GM19351 (cell line): ENCODE measurements around the gene ZRANB1.

Source experiments
- ATAC-seq: cut with Tn5 transposase; IDR thresholded peaks from one replicate; pipeline ENCODE4 v1.9.1; 2021; ENCODE audit warnings: mild to moderate bottlenecking, moderate library complexity; ENCODE audit not compliant: unreplicated experiment

ZRANB1 gene

GRCh38 chr10:124962421-124962820 is 20.5 kb downstream of the ZRANB1 start:
- ATAC-seq: no peak

- ATAC-seq: no peak
Observed at GRCh38 chr10:124963866-124964720, 22.2 kb downstream of the ZRANB1 start.

GRCh38 chr10:124966008-124966407 is 24.1 kb downstream of the ZRANB1 start:
- no peak for ATAC-seq

- no peak for ATAC-seq
Observed at GRCh38 chr10:124967255-124967654, 25.3 kb downstream of the ZRANB1 start.

GRCh38 chr10:124971276-124971675 is 29.4 kb downstream of the ZRANB1 start:
- peak; percentile 63 for ATAC-seq

GRCh38 chr10:124972637-124973036 is 30.7 kb downstream of the ZRANB1 start:
- no peak for ATAC-seq

GRCh38 chr10:124974131-124974530 is 32.2 kb downstream of the ZRANB1 start:
- ATAC-seq: no peak

- ATAC-seq: peak; percentile 83
Observed at GRCh38 chr10:124975977-124976514, 34.1 kb downstream of the ZRANB1 start.

GRCh38 chr10:124977161-124977560 is 35.2 kb downstream of the ZRANB1 start:
- no peak for ATAC-seq

- ATAC-seq: no peak
Observed at GRCh38 chr10:124977648-124978375, 35.9 kb downstream of the ZRANB1 start.

GRCh38 chr10:124978376-124978725 is 36.4 kb downstream of the ZRANB1 start:
- no peak for ATAC-seq

- ATAC-seq: no peak
Observed at GRCh38 chr10:124983321-124983720, 41.4 kb downstream of the ZRANB1 start.

GRCh38 chr10:124984376-124984775 is 42.5 kb downstream of the ZRANB1 start:
- no peak for ATAC-seq

- ATAC-seq: no peak
Observed at GRCh38 chr10:124985162-124985561, 43.2 kb downstream of the ZRANB1 start.

GRCh38 chr10:124987788-124988187 is 45.9 kb downstream of the ZRANB1 start:
- no peak for ATAC-seq

GRCh38 chr10:124988753-124989152 is 46.8 kb downstream of the ZRANB1 start:
- ATAC-seq: peak; percentile 77

GRCh38 chr10:124989526-124989925 is 47.6 kb downstream of the ZRANB1 start:
- ATAC-seq: no peak

- no peak for ATAC-seq
Observed at GRCh38 chr10:124990671-124991625, 49.0 kb downstream of the ZRANB1 start.

GRCh38 chr10:124991835-124992234 is 49.9 kb downstream of the ZRANB1 start:
- no peak for ATAC-seq

- peak; percentile 56 for ATAC-seq
Observed at GRCh38 chr10:124992462-124993344, 50.8 kb downstream of the ZRANB1 start.
